Amygdala (tissue), 56 donors: ENCODE measurements around the gene CNR2.
"Not testable (repeated sequence)": the region's sequence is repeated elsewhere in the genome, so short reads cannot be mapped to it uniquely, and the experiment has no call there.

ENCODE experiments used
- DNase-seq, 56 donors: peaks; one replicate each; lab custom pipeline; 2025; lab: John Stamatoyannopoulos, UW

CNR2 gene

DNA sequence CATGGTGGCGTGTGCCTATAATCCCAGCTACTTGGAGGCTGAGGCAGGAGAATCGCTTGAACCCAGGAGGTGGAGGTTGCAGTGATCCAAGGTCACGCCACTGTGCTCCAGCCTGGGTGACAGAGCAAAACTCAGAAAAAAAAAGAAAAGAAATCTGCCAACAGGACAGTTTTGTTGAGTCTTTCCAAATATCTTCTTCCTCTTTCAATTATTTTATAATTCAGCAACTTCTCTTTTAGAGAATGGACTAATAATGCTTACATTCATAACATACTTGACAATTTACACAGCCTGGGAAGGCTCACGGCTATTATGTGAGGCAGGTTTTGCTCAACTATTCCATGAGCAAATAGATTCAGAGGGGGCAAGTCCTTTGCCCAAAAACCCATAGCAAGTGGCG is 18.1 kb downstream of the CNR2 start:
- no peak for DNase-seq

DNA sequence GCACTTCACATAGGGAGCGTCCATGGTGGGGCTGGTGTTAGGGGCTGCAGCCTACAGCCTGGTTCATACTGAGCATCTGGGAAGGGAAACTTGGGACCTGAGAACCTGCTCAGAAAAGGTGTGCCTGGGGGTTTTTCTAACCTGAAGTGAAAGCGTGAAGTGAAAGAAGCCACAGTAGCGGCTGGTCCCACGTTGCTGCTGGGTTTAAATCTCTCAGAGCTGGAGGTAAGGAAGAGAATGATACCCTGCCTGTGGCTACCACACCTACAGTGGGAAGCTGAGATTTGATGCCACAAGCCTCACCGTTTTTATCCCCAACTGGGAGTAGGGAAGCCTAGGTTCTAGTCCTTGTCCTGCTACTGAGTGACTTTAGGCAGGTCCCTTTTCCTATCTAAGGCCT is 24.1 kb downstream of the CNR2 start:
- DNase-seq: no peak

DNA sequence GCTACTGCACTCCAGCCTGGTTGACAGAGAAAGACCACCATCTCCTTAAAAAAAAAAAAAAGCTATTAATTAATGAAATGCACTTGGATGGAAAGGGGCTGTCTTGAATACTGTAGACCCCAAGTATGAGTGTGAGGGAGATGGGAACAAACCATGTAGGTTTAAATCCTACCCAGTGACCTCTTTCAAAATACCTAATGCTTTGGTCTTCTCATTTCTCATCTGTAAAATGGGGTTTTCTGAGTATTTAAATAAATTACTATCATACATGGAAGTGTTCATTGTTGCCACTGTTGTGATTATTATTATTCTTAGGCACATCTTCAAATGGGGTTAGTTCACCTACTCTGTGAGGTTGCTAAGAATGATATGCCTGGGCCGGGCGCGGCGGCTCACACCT is 27.9 kb downstream of the CNR2 start:
- no peak for DNase-seq

DNA sequence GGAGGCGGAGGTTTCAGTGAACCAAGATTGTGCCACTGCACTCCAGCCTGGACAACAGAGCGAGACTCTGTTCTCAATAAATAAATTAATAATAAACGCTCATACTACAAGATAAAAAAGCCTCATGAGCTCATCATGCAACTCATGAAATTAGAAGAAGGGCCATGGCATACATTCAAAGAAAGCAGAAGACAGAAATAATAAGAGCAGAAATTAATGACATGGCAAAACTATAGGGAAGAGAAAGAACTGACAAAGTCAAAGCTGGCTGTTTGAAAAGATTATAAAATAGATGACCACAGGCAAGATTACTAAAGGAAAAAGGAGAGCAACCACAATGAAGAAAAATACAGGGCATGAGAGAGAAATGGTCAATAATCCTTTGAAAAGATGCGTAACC is 30.4 kb downstream of the CNR2 start:
- no peak for DNase-seq

DNA sequence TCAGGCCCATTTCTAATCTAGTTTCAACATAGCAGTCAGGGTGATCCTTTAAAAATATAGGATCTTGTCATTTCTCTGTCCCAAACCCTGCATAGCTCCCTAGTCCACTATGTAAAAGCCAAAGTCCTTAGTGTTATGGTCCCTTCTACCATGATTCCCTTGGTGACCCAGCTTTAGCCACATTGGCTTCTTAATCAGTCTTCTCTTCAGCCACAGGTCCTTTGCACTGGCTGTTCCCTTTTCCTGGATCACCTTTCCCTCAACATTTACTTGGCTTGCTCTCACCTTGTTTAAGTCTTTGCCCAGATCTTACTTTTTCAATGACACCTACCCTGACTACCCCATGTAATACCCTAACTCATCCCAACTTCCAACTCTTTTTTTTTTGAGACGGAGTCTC is 33.4 kb downstream of the CNR2 start:
- no peak for DNase-seq

DNA sequence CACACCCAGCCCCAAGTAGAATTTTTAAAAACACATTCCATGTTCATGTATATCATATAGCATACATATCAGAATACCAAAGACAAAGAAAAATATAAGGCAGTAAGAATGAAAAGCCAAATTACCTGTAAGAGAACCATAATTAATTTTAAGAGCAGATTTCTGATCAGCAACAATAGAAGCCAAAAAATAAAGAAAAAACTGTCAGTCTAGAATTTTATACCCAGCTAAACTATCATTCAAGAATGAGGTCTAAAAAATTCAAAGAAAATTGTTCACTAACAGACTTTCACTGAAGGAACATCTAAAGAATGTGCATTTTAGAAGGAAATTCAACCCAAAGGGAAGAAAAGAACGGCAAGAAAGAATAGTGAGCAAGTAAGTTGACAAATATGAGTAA is 34.5 kb downstream of the CNR2 start:
- DNase-seq: no peak

DNA sequence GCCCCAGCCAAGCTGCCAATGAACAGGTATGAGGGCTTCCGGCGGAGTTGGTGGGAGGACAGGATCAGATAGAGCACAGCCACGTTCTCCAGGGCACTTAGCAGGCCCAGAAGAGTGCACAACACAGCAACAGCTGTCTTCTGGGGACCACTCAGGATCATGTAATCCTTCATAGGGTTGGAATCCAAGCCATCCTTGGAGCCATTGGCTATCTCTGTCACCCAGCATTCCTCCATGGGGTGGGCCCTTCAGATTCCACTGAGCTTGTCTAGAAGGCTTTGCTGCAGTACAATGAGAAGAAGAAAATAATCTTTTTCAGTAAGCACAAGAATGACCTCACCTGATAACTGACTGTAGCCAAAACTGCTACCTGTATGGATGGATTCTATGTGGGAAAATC is 37.8 kb downstream of the CNR2 start:
- no peak for DNase-seq

DNA sequence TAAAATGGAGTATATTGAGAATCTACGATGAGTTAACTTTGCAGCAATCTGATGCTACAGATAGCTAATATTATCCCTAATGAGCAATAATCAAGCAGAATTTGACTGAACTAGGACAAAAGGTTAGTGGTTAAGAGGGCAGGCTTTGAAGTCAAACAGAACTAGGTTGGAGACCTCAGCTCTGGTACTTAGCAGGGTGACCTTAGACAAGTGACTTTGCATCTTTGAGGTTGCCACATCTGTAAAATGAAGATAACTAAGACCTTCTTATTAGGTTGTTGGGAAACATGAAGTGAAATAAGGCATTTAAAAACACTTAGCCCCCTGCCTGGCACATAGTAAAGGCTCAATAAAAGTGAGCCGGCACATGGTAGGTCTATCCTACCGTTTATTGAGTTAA is 40.7 kb downstream of the CNR2 start:
- no peak for DNase-seq

DNA sequence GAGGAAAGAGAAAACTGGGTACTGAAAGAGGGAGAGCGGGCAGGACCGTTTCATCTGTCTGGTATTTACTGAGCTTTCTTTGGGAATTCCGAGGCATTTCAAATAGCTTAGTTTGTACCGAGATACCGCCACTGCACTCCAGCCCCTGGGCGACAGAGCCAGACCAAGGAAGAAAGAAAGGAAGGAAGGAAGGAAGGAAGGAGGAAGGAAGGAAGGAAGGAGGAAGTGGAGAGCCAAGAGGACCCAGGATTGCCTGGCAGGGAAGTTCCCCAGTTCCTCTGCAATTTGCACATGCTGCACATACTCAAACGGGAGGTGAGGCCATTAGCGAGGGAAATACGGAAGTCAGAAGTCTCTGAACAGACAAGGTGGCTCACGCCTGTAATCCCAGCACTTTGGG is 44.1 kb downstream of the CNR2 start:
- DNase-seq: peak in 5 of 56 donors; percentile 0 to 27 (median 8)

DNA sequence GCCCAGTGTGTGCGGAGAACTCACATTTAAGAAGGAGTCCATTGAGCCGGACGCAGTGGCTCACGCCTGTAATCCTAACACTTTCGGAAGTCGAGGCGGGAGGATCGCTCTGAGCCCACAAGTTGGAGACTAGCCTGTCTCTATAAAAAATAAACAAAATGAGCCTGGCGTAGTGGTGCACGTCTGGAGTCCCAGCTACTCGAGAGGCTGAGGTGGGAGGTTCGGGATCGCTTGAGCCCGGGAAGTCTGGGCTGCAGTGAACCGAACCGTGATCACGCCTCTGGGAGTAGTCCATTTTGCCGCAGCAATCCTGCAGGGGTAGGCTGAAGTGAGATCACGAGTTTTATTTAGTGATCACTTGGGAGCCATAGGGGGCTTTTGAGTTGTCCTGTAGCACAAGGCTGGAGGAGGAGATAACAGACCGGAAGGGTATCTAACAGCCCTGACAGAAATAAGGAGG is 44.6 kb downstream of the CNR2 start:
- peak in 7 of 56 donors; percentile 20 to 56 (median 37) for DNase-seq

DNA sequence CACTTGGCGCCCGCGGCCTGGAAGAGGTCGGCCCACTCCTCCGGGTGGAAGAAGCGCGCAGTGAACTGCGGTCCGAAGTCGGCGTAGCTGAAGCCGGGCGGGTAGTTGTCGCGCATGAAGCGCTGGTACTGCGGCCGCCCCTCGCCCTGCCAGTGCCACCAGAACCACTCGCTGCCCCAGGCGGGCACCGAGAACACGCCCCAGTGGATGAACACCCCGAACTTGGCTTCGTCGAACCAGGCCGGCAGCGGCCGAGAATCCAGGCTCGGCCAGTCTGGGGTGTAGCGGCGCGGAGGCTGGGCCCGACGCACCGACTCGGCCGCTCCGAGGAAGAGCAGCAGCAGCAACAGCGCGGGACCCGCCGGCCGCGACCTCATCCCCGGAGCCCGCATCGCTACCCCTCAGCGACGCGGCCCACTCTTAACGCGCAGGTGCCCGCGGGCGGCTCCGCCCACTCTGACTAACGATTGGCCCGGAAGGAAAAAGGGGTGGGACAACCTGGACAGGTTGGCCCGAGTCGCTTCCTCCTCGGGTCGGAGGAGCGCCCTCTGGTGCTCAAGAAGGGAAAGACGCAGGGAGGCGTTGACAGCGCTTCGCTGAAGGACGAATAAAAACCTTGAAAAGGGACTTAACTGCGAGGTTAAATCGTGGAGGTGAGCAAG is 45.1 kb downstream of the CNR2 start, which contains the start of gene FUCA1:
Gene FUCA1 (minus strand): TSS at position 396 of the 662 bp plus-strand sequence. CDS start 4 bp downstream, at position 392.
- peak; percentile 7 to 95 (median 84) for DNase-seq

DNA sequence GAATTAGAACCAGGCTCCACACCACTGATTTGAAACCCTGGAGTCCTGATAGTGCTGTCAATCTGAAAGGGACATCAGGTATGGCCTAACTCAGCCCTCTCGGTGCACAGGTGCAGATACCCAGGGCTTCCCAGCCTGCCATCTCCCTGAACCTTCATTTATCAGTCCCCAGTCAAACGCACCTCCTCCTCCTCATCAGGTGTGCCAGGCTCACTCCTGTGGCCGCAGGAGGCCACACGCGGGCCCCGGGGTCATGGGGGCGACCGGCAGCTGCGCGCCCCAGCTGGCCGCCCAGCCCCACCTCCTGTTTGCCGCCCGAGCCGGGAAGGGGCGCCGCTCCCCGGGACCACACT is 45.6 kb downstream of the CNR2 start:
- no peak for DNase-seq

DNA sequence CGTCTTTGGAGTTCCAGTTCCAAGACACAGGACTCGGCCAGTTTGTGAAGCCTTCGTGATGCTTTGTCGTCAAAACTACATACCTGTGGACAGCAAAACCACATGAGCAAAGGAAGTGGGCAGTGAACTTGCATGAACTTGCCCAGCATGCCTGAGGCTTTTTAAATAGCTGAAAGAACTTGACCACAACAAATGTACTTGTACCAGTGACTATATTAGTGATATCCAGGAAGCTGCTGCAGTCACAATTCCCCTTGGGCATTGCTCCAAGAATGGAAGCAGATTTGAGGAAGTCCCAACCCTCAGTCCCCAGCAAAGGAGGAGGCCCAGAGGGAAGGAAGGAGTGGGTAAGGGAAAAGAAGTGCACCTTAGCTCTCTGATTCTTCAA is 47.6 kb downstream of the CNR2 start:
- DNase-seq: peak in 1 of 56 donors; percentile 1

DNA sequence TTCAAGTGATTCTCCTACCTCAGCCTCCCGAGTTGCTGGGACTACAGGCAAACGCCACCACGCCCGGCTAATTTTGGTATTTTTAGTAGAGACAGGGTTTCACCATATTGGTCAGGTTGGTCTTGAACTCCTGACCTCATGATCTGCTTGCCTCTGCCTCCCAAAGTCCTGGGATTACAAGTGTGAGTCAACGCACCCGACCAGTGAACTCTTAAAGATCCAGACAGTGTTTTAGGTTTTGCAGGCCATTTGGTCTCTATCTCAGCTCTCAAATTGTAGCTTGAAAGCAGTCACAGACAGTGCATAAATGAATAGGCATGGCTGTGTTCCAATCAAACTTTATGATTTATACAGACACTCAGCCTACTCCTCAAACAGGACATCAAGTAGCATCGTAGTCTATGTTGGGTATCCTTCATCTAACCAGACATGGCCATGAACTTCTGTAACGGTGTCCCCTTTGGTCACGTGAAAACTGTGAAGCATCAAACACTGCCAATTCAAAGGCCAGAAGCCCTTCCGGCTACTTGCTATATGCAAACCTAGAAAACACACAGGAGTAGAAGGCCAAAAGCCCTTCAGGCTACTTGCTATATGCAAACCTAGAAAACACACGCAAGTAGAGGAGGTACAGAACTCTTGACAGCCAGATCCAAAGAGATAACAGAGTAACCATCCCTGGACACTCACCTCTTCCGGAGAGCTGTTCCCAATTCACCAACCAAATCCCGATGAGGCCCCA is 48.2 kb downstream of the CNR2 start:
- no peak for DNase-seq

DNA sequence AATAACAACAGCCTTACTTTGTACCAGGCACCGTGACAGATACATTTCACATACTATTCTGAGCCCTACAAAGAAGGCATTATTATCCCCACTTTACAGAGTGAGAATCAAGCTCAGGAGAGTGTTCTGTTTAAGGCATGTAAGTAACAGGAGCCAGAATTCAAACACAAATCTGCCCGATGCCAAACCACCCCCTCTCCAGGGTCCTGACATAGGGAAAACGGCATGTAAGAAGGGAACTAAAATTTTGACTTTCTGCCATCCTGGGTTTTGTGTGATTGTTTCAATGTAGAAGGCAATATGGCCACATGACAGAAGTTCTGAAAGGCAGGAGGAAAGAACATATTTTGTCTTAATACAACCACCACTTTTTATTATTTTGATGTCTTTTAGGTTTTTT is 50.5 kb downstream of the CNR2 start:
- DNase-seq: no peak

DNA sequence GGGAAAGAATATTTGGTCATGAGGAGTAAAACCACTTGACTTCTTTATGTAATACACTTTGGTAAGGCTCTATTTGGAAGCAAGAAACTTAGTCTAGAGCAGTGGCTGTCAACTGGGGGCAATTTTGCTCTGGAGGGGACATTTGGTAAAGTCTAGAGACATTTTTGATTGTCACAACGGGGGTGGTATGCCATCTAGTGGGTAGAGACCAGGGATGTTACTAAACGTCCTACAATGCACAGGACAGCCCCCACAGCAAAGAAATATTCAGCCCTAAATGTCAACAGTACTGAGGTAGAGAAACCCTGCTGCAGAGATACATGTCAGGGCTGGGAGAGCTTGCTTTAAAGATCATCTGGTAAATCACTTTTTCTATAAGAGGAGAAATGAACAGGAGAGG is 58.6 kb downstream of the CNR2 start:
- no peak for DNase-seq

DNA sequence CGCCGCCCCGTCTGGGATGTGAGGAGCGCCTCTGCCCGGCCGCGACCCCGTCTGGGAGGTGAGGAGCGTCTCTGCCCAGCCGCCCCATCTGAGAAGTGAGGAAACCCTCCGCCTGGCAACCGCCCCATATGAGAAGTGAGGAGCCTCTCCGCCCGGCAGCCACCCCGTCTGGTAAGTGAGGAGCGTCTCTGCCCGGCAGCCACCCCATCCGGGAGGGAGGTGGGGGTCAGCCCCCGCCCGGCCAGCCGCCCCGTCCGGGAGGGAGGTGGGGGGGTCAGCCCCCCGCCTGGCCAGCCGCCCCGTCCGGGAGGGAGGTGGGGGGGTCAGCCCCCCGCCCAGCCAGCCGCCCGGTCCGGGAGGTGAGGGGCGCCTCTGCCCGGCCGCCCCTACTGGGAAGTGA is 60.0 kb downstream of the CNR2 start:
- not testable (repeated sequence) for DNase-seq

DNA sequence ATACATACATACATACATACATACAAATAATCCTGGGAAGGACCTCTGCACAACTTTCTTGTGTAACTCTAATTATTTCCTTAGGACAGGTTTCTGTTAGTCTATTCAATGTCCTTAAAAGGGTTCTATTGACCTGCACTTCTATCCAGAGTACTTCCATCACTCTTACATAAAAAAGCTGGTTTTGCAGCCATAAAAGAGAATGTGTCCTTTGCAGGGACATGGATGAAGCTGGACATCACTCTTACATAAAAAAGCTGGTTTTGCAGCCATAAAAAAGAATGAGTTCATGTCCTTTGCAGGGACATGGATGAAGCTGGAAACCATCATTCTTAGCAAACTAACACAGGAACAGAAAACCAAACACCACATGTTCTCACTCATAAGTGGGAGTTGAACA is 61.8 kb downstream of the CNR2 start:
- not testable (repeated sequence) for DNase-seq

DNA sequence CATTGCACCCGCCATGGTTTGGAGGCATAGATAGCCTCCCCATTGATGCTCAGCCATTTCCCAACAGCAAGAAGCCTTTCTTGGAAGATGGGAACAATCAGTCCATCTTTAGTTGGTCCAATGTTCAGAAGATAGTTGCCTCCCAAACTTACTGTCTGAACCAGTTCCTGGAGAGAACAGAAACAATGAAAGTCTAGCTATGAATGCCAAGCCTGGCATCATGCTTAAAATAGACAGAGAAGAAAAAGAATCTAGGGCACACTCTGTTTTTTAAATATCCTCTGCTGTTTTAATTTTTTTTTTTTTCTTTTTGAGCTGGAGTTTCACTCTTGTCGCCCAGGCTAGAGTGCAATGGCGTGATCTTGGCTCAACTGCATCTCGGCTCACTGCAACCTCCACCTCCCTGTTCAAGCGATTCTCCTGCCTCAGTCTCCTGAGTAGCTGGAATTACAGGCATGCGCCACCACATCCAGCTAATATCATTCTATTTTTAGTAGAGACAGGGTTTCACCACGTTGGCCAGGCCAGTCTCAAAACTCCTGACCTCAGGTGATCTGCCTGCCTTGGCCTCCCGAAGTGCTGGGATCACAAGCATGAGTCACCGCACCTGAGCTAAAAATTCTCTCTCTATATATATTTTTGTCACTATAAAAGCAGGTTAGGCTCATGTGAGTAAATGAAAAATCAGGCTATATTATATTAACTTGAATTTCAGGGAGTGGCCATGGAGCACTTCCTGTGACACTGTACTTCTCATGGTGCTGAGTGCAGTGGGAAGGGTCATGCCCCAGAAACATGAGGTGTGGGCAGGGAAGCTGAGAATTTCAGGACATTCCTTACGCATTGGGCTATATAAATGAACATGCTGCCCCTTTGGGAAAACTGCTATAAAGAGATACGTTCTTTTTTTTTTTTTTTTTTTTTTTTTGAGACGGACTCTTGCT is 64.2 kb downstream of the CNR2 start:
- no peak for DNase-seq

DNA sequence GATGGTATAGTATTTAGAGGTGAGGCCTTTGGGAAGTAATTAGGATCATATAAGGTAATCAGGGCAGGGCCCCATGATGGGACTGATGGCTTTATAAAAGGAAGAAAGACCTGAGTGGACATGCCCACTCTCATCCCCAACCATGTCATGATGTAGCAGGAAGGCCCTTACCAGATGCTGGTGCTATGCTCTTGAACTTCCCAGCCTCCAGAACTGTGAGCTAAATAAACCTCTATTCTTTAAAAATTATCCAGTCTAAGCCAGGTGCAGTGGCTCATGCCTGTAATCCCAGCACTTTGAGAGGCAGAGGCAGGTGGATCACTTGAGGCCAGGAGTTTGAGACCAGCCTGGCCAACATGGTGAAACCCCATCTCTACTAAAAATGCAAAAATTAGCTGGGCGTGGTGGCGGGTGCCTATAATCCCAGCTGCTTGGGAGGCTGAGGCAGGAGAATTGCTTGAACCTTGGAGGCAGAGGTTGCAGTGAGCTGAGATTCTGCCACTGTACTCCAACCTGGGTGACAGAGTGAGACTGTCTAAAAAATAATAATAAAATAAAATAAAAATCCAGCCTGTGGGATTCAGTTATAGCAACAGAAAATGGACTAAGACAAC is 65.6 kb downstream of the CNR2 start:
- not testable (repeated sequence) for DNase-seq

DNA sequence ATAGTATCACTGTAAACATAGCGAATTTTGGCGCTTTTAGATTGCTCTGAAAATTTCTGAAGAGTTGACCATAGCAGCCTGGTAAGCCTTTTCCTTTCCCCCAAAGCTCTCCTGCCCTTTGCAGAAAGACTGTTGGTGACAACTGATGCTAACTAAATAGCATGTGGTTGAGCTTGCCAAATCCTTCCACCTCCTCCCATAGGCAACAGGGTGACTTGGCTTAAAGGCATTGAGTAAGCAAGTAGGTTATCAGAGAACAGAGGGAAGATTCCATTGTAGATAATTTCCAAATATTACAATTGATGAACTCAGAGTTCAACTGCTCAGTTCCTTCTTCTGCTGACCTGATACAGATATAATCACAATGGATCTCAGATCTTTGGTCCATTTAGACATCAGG is 68.0 kb downstream of the CNR2 start:
- DNase-seq: no peak
